Activated CD8-positive, alpha-beta T cell treated with anti-CD3 and anti-CD28 coated beads for 36 hours (primary cell): ENCODE measurements around the gene ZNF443. TPM values are rescaled to one million over a fixed set of nuclear protein-coding genes. Genes with fewer than 3 reads are reported as not detected.
"Not testable (repeated sequence)": the region's sequence is repeated elsewhere in the genome, so short reads cannot be mapped to it uniquely, and the experiment has no call there.

Source experiments
- ATAC-seq: fragments of 200-7000 bp; cut with Tn5 transposase; one replicate; pipeline ENCODE4 v1.10.0; 2021; ENCODE audit warnings: mild to moderate bottlenecking, moderate library complexity
- CTCF ChIA-PET: fragments of 350-600 bp; sonication (Branson Sonifier 250); formaldehyde crosslinking; loops from one replicate; lab custom pipeline; 2021; ENCODE audit warnings: antibody characterized with exemption; lab: Charles Lee
- POLR2A ChIA-PET: fragments of 350-600 bp; sonication (Branson Sonifier 250); formaldehyde crosslinking; loops from one replicate; lab custom pipeline; 2021; ENCODE audit warnings: antibody characterized with exemption; lab: Charles Lee
- DNase-seq: peaks from one replicate; pipeline ENCODE4 v3.0.0-alpha.2; 2020
- H3K27ac Mint-ChIP-seq: one replicate; pipeline ENCODE4 v1.8.0; 2021; ENCODE audit warnings: mild to moderate bottlenecking, mixed read lengths
- H3K27me3 Mint-ChIP-seq: one replicate; pipeline ENCODE4 v1.8.0; 2021; ENCODE audit warnings: mixed read lengths
- H3K36me3 Mint-ChIP-seq: one replicate; pipeline ENCODE4 v1.8.0; 2021; ENCODE audit warnings: low read depth, mixed read lengths
- H3K4me1 Mint-ChIP-seq: one replicate; pipeline ENCODE4 v1.8.0; 2021; ENCODE audit warnings: low read depth, mixed read lengths
- H3K4me3 Mint-ChIP-seq: one replicate; pipeline ENCODE4 v1.8.0; 2021; ENCODE audit warnings: mild to moderate bottlenecking, moderate library complexity, mixed read lengths
- H3K9me3 Mint-ChIP-seq: one replicate; pipeline ENCODE4 v1.8.0; 2021; ENCODE audit warnings: mixed read lengths
- CTCF ChIP-seq: fragments of 200-600 bp; IDR thresholded peaks from one replicate; pipeline ENCODE4 v1.8.0; 2022; ENCODE audit warnings: antibody characterized with exemption, mild to moderate bottlenecking
- intact Hi-C: fragments of 100-400 bp; cut with micrococcal nuclease; formaldehyde crosslinking; loops from one replicate; pipeline ENCODE4 v1.10.0; 2022
- total RNA-seq, 2 experiments: library from RNA; stranded (reverse); gene quantifications; one replicate each; pipeline ENCODE4 v1.2.3, GENCODE V29; 2021

ZNF443 gene
- total RNA-seq, 2 experiments from 2014 or later: 3.1 to 3.2 TPM

DNA sequence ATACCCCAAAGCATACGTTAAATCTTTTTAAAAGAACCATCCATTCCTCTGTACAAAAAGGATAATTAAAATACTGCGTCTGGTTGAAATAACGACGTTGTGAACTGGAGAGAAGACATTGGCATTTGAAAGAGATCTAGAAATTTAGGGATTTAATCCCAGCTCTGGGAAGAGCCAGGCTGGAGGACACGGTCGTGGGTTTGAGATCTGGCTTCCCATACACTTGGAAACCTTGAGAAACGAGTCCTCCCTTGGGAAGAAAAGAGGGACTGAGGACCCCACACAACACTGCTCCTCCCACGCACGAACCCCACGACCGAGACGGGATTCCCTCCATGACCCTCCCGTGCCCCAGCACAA is 43.2 kb upstream of the ZNF443 start:
- Mint-ChIP-seq H3K4me1 (peaks cover 32% of the 10 kb centered on the region), H3K27me3 (no peaks in the 10 kb centered on the region), H3K36me3 (no peaks in the 10 kb centered on the region), H3K4me3 (peak overlapping the region; percentile 89), H3K27ac (peak overlapping the region; percentile 64), H3K9me3 (no peaks in the 10 kb centered on the region)
- intact Hi-C loops: no loop called here
- ATAC-seq (no peak), DNase-seq (no peak)
- ChIA-PET CTCF (interaction anchor here (2.0 kb wide), 1 partner anchor 11 kb away, joined by 5 read pairs; no protein-coding TSS in a partner anchor), POLR2A (interaction anchor here (1.0 to 1.2 kb wide), 2 partner anchors 12 to 151 kb away, joined by 3 to 6 read pairs; partner anchors contain the start of gene ZNF563)
- TF ChIP-seq CTCF: no peak

DNA sequence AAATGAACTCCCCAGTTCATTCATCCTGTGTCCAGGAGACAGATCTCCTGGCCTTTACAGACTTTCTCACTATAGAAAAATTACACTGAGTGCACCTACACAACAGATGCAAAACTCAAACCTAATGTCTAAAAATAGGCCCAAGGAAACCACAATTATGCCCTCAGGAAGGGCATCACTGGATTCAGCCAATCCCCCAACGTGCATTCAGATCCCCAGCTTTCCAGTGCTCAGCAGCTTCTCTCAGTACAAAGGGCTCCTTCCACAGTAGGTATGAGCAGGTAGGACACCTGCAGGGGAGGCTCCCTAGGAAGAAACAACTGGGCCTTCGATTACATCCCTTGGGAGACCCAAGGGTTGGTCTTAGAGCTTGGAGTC is 41.7 kb upstream of the ZNF443 start:
- ChIA-PET CTCF (interaction anchor here (2.0 kb wide), 1 partner anchor 12 kb away, joined by 5 read pairs; no protein-coding TSS in a partner anchor), POLR2A (interaction anchor here (0.7 to 1.0 kb wide), 2 partner anchors 41 to 239 kb away, joined by 3 read pairs; partner anchors contain the start of gene ZNF443)
- H3K4me1 Mint-ChIP-seq: peaks cover 43% of the 10 kb centered on the region
- intact Hi-C loops: no loop called here
- no peak overlapping the region for H3K27ac Mint-ChIP-seq
- H3K9me3 Mint-ChIP-seq: no peaks in the 10 kb centered on the region
- no peaks in the 10 kb centered on the region for H3K36me3 Mint-ChIP-seq
- DNase-seq (no peak), ATAC-seq (no peak)
- no peaks in the 10 kb centered on the region for H3K27me3 Mint-ChIP-seq
- H3K4me3 Mint-ChIP-seq: no peak overlapping the region
- TF ChIP-seq CTCF: no peak

GRCh38 chr19:12481781-12482508 is 41.1 kb upstream of the ZNF443 start:
- Mint-ChIP-seq H3K9me3 (no peaks in the 10 kb centered on the region), H3K27ac (peak overlapping the region; percentile 65), H3K27me3 (no peaks in the 10 kb centered on the region), H3K4me3 (no peak overlapping the region), H3K36me3 (no peaks in the 10 kb centered on the region), H3K4me1 (peaks cover 43% of the 10 kb centered on the region)
- intact Hi-C loops: no loop called here
- ChIA-PET CTCF (interaction anchor here (2.0 kb wide), 1 partner anchor 13 kb away, joined by 5 read pairs; no protein-coding TSS in a partner anchor), POLR2A (interaction anchor here (0.7 to 1.0 kb wide), 2 partner anchors 41 to 238 kb away, joined by 3 read pairs; partner anchors contain the start of gene ZNF443)
- DNase-seq (no peak), ATAC-seq (no peak)
- no peak for TF ChIP-seq CTCF

GRCh38 chr19:12478234-12478941 is 37.6 kb upstream of the ZNF443 start:
- Mint-ChIP-seq H3K4me3 (no peak overlapping the region), H3K27ac (peak overlapping the region; percentile 34), H3K36me3 (peaks cover 1% of the 10 kb centered on the region), H3K4me1 (peaks cover 37% of the 10 kb centered on the region), H3K27me3 (no peaks in the 10 kb centered on the region), H3K9me3 (no peaks in the 10 kb centered on the region)
- intact Hi-C loops: no loop called here
- CTCF ChIA-PET: no interaction called here
- no peak for TF ChIP-seq CTCF
- DNase-seq: no peak
- POLR2A ChIA-PET: interaction anchor here (0.8 to 1.0 kb wide), 2 partner anchors 38 to 67 kb away, joined by 3 to 6 read pairs; partner anchors contain the start of gene ZNF443
- ATAC-seq: no peak

GRCh38 chr19:12467651-12468050 is 26.8 kb upstream of the ZNF443 start:
- H3K36me3 Mint-ChIP-seq: peaks cover 51% of the 10 kb centered on the region
- POLR2A ChIA-PET: not testable (repeated sequence)

More at GRCh38 chr19:12467651-12468050, 26.8 kb upstream of the ZNF443 start:
- H3K4me3 Mint-ChIP-seq, H3K27me3 Mint-ChIP-seq, CTCF ChIA-PET, ATAC-seq, intact Hi-C loops, H3K27ac Mint-ChIP-seq, H3K4me1 Mint-ChIP-seq, DNase-seq: not testable (repeated sequence)
- H3K9me3 Mint-ChIP-seq: peaks cover 29% of the 10 kb centered on the region
